Sigmoid colon (tissue), 7 donors: ENCODE measurements around the gene RABIF. TPM values are rescaled to one million over a fixed set of nuclear protein-coding genes. Genes with fewer than 3 reads are reported as not detected.

ENCODE experiments used
- DNase-seq: peaks from one replicate; pipeline ENCODE4 v3.0.0-alpha.2; 2019
- H3K27ac ChIP-seq, 4 donors: fragments of 200-600 bp; sonication (generic); one replicate each; pipeline ENCODE4 v1.5.1; 2016 to 2019; ENCODE audit warnings: mild to moderate bottlenecking in 1 of 4
- H3K27me3 ChIP-seq, 3 donors: fragments of 200-600 bp; sonication (generic); one replicate each; pipeline ENCODE4 v1.5.1; 2019; ENCODE audit warnings: mild to moderate bottlenecking in 1 of 3
- H3K36me3 ChIP-seq, 4 donors: fragments of 200-600 bp; sonication (generic); one replicate each; pipeline ENCODE4 v1.5.1; 2016 to 2019
- H3K4me1 ChIP-seq, 4 donors: fragments of 200-600 bp; sonication (generic); one replicate each; pipeline ENCODE4 v1.5.1; 2017 to 2019
- H3K4me3 ChIP-seq, 4 donors: fragments of 200-600 bp; sonication (generic); one replicate each; pipeline ENCODE4 v1.5.1; 2017 to 2019; ENCODE audit warnings: mild to moderate bottlenecking in 2 of 4, moderate library complexity in 1 of 4
- H3K9me3 ChIP-seq, 4 donors: fragments of 200-600 bp in 3 of 4; sonication (generic) in 3 of 4; one replicate each; pipeline versions ENCODE4 v1.5.1 to v1.6.1; 2013 to 2019
- EP300 ChIP-seq, 4 donors: sonication (generic); formaldehyde crosslinking; IDR thresholded peaks; one replicate each; pipeline ENCODE4 v1.6.1; 2017; ENCODE audit warnings: antibody characterized with exemption in 4 of 4
- POLR2A ChIP-seq, 2 donors: fragments of 450-650 bp; IDR thresholded peaks; one replicate each; pipeline ENCODE4 v1.6.1; 2016; ENCODE audit warnings: antibody characterized with exemption in 2 of 2, mild to moderate bottlenecking in 2 of 2, moderate library complexity in 2 of 2
- POLR2AphosphoS5 ChIP-seq, 4 donors: sonication (generic); formaldehyde crosslinking; IDR thresholded peaks; one replicate each; pipeline ENCODE4 v1.6.1; 2017; ENCODE audit warnings: antibody characterized with exemption in 4 of 4
- WGBS, 2 donors: extraction: QIAGEN DNeasy Blood & Tissue Kit; methylation state at CpG; one replicate each; pipeline ENCODE4 v1.1.7; 2013; 5-methylcytosine and 5-hydroxymethylcytosine counted together
- intact Hi-C: fragments of 100-400 bp; cut with DNase I; formaldehyde crosslinking; loops from one replicate; pipeline ENCODE4 v1.15.1; 2023
- polyA plus RNA-seq, 3 donors: library from polyadenylated mRNA; stranded (reverse); fragments of 200-250 nt; gene quantifications; one replicate each; pipeline ENCODE4 v1.2.3, GENCODE V29; 2013
- total RNA-seq, 4 donors: library from RNA; depleted of rRNA; stranded (reverse); fragments of >200 nt; gene quantifications; one replicate each; pipeline ENCODE4 v1.1.0, GENCODE V29; 2016
- TF ChIP-seq, protein P1 (sequence below), 4 experiments: fragments of 450-650 bp in 3 of 4; fragments of 200-600 bp in 1 of 4; IDR thresholded peaks; one replicate each; pipeline ENCODE4 v1.5.1; 2016 to 2019; ENCODE audit warnings: antibody characterized with exemption in 4 of 4, mild to moderate bottlenecking in 3 of 4, moderate library complexity in 2 of 4
- donor health status: healthy with polysubstance abuse.
- donor health status: Bipolar disorder and iron deficiency.
- donor health status: healthy.

RABIF gene
- total and polyA plus RNA-seq, 7 donors = 3.6 to 17.6 (median 7.3) TPM

- Histone ChIP-seq H3K9me3 (no peaks in the 10 kb centered on the region), H3K36me3 (no peaks in the 10 kb centered on the region), H3K27me3 (no peaks in the 10 kb centered on the region), H3K4me1 (peaks cover 0 to 13% (median 13%) of the 10 kb centered on the region in 4 donors), H3K27ac (peak overlapping the region; percentile 54 to 74 (median 66)), H3K4me3 (peak overlapping the region; percentile 53 to 89 (median 69))
- WGBS, 2 donors = 1 to 3% methylated on average over 50 of the region's 50 CpGs
- DNase-seq = peak; percentile 77
- no peak for TF ChIP-seq EP300 (IDR thresholded peaks at IDR 0.05)
- TF ChIP-seq, protein P1, sequence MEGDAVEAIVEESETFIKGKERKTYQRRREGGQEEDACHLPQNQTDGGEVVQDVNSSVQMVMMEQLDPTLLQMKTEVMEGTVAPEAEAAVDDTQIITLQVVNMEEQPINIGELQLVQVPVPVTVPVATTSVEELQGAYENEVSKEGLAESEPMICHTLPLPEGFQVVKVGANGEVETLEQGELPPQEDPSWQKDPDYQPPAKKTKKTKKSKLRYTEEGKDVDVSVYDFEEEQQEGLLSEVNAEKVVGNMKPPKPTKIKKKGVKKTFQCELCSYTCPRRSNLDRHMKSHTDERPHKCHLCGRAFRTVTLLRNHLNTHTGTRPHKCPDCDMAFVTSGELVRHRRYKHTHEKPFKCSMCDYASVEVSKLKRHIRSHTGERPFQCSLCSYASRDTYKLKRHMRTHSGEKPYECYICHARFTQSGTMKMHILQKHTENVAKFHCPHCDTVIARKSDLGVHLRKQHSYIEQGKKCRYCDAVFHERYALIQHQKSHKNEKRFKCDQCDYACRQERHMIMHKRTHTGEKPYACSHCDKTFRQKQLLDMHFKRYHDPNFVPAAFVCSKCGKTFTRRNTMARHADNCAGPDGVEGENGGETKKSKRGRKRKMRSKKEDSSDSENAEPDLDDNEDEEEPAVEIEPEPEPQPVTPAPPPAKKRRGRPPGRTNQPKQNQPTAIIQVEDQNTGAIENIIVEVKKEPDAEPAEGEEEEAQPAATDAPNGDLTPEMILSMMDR (IDR thresholded peaks at IDR 0.05) = no peak
- TF ChIP-seq POLR2A (IDR thresholded peaks at IDR 0.05) = no peak
- no peak for TF ChIP-seq POLR2AphosphoS5 (IDR thresholded peaks at IDR 0.05)
- intact Hi-C loops = loop anchor here (1.0 to 2.0 kb wide), 2 partner anchors 28 to 51 kb away; partner anchors contain the start of genes PCAT6 and RABIF
These were observed 28.1 kb downstream of the RABIF start for GRCh38 chr1:202860744-202861419.

DNA sequence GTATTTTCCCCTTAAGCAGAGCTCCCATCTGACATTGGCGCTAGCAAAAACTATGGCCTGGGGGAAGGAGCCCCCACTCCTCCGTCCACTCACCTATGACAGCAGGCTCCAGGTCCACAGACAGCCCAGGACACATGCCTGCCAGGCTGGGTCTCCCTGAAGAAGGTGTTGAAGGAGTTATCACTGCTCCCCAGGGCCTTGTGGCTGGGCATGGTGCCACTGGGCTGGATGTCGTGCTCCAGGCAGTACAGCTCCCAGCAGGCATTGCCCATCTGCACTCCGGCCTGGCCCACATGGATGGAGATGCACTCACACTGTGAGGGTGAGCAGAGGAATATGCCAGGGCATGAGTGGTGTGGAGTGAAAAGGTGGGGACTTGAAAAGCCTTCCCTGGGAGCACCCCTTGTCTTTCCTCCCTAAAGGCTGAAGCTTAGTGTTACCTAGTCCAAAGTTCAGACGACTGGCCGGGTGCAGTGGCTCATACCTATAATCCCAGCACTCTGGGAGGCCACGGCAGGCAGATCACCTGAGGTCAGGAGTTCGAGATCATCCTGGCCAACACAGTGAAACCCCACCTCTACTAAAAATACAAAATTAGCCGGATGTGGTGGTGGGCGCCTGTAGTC is 30.0 kb downstream of the RABIF start:
- peak; percentile 73 for DNase-seq
- TF ChIP-seq, protein P1 (IDR thresholded peaks at IDR 0.05) = no peak
- TF ChIP-seq POLR2AphosphoS5 (IDR thresholded peaks at IDR 0.05) = no peak
- no peak for TF ChIP-seq EP300 (IDR thresholded peaks at IDR 0.05)
- TF ChIP-seq POLR2A (IDR thresholded peaks at IDR 0.05) = no peak
- Histone ChIP-seq H3K4me3 (no peak overlapping the region), H3K4me1 (peaks cover 0 to 13% (median 13%) of the 10 kb centered on the region in 4 donors), H3K27me3 (no peaks in the 10 kb centered on the region), H3K9me3 (no peaks in the 10 kb centered on the region), H3K36me3 (no peaks in the 10 kb centered on the region), H3K27ac (peak overlapping the region; percentile 10 to 70 (median 61))
- intact Hi-C loops = no loop called here
- 64 to 79% methylated on average over 10 of the region's 10 CpGs for WGBS, 2 donors

DNA sequence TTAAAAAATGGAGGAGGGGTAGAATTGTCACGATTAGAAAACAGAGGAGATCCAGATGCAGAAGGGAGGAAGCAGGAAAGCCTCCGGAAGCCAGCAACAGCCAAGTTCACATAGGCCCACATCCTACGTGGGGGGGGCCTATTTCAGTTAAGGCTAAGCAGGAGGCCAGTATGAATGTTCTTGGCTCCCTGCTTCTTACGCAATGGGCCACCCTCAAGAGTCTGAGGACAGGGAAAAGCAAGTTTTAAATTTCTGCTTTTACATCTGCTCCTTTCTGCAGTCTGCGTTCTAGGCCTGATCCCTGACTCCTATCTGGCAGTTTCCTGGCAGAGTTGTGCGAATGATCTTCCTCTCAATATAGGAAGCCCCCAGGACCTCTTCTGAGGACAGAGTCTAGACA is 30.6 kb downstream of the RABIF start:
- intact Hi-C loops = no loop called here
- no peaks in the 10 kb centered on the region for H3K27me3 ChIP-seq
- H3K4me1 ChIP-seq = peaks cover 0 to 13% (median 13%) of the 10 kb centered on the region in 4 donors
- 63 to 83% methylated on average over 6 of the region's 6 CpGs for WGBS, 2 donors
- H3K9me3 ChIP-seq = no peaks in the 10 kb centered on the region
- DNase-seq = peak; percentile 93
- peak overlapping the region in 3 of 4 donors; percentile 55 to 70 (median 67) for H3K27ac ChIP-seq
- H3K36me3 ChIP-seq = no peaks in the 10 kb centered on the region
- TF ChIP-seq POLR2AphosphoS5 (IDR thresholded peaks at IDR 0.05) (peak; percentile 21 to 53 (median 43)), EP300 (IDR thresholded peaks at IDR 0.05) (no peak)
- no peak overlapping the region for H3K4me3 ChIP-seq

- TF ChIP-seq EP300 (IDR thresholded peaks at IDR 0.05) (no peak), POLR2AphosphoS5 (IDR thresholded peaks at IDR 0.05) (no peak), POLR2A (IDR thresholded peaks at IDR 0.05) (no peak)
- TF ChIP-seq, protein P1 (IDR thresholded peaks at IDR 0.05) = no peak
- H3K4me1 ChIP-seq = peaks cover 0 to 13% (median 13%) of the 10 kb centered on the region in 4 donors
- no peak overlapping the region for H3K4me3 ChIP-seq
- H3K27ac ChIP-seq = no peak overlapping the region
- no peaks in the 10 kb centered on the region for H3K9me3 ChIP-seq
- intact Hi-C loops = no loop called here
- H3K27me3 ChIP-seq = no peaks in the 10 kb centered on the region
- no peaks in the 10 kb centered on the region for H3K36me3 ChIP-seq
- DNase-seq = no peak
- WGBS, 2 donors = 13 to 55% methylated on average over 4 of the region's 4 CpGs
These were observed 31.8 kb downstream of the RABIF start for GRCh38 chr1:202857136-202857610.

DNA sequence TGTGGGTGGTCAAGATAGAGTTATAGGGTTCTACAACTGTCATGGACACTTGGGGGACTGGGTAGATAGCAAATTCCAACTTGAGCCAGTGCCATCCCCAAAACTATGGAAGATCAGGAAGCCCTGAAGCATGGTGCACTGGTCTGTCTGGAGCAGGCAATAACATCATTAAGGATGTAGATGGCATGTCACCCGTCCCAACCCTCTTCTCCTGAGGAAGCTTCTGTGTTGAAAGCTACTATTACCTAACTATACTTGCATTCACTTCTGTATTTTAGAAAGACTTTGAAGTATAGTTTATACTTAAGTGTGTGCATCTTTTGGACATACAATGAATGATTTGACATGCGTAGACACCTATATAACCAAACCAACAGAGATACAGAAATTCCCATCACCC is 32.9 kb downstream of the RABIF start:
- 96 to 97% methylated on average over 2 of the region's 2 CpGs for WGBS, 2 donors
- no peak for DNase-seq
- H3K27ac ChIP-seq = no peak overlapping the region
- no peaks in the 10 kb centered on the region for H3K27me3 ChIP-seq
- H3K4me3 ChIP-seq = no peak overlapping the region
- TF ChIP-seq POLR2AphosphoS5 (IDR thresholded peaks at IDR 0.05) = no peak
- TF ChIP-seq, protein P1 (IDR thresholded peaks at IDR 0.05) = no peak
- TF ChIP-seq EP300 (IDR thresholded peaks at IDR 0.05) = no peak
- TF ChIP-seq POLR2A (IDR thresholded peaks at IDR 0.05) = no peak
- intact Hi-C loops = no loop called here
- no peaks in the 10 kb centered on the region for H3K9me3 ChIP-seq
- H3K4me1 ChIP-seq = peaks cover 0 to 7% (median 6%) of the 10 kb centered on the region in 4 donors
- H3K36me3 ChIP-seq = no peaks in the 10 kb centered on the region
